ENCODE results near the gene CALM3.

DNA sequence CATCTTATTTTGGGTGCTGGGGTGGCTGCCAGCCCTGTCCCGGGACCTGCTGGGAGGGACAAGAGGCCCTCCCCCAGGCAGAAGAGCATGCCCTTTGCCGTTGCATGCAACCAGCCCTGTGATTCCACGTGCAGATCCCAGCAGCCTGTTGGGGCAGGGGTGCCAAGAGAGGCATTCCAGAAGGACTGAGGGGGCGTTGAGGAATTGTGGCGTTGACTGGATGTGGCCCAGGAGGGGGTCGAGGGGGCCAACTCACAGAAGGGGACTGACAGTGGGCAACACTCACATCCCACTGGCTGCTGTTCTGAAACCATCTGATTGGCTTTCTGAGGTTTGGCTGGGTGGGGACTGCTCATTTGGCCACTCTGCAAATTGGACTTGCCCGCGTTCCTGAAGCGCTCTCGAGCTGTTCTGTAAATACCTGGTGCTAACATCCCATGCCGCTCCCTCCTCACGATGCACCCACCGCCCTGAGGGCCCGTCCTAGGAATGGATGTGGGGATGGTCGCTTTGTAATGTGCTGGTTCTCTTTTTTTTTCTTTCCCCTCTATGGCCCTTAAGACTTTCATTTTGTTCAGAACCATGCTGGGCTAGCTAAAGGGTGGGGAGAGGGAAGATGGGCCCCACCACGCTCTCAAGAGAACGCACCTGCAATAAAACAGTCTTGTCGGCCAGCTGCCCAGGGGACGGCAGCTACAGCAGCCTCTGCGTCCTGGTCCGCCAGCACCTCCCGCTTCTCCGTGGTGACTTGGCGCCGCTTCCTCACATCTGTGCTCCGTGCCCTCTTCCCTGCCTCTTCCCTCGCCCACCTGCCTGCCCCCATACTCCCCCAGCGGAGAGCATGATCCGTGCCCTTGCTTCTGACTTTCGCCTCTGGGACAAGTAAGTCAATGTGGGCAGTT, 8.6 kb downstream of the CALM3 start:
- TF ChIP-seq, protein P1, sequence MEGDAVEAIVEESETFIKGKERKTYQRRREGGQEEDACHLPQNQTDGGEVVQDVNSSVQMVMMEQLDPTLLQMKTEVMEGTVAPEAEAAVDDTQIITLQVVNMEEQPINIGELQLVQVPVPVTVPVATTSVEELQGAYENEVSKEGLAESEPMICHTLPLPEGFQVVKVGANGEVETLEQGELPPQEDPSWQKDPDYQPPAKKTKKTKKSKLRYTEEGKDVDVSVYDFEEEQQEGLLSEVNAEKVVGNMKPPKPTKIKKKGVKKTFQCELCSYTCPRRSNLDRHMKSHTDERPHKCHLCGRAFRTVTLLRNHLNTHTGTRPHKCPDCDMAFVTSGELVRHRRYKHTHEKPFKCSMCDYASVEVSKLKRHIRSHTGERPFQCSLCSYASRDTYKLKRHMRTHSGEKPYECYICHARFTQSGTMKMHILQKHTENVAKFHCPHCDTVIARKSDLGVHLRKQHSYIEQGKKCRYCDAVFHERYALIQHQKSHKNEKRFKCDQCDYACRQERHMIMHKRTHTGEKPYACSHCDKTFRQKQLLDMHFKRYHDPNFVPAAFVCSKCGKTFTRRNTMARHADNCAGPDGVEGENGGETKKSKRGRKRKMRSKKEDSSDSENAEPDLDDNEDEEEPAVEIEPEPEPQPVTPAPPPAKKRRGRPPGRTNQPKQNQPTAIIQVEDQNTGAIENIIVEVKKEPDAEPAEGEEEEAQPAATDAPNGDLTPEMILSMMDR (IDR thresholded peaks at IDR 0.05) = no peak
- TF ChIP-seq POLR2A (IDR thresholded peaks at IDR 0.05) = no peak
